HepG2 (cell line): Measurements from ENCODE around the gene ABCC3. TPM values are rescaled to one million over a fixed set of nuclear protein-coding genes. Genes with fewer than 3 reads are reported as not detected.

Experiments
- CBFB ChIP-seq: sonication (generic); formaldehyde crosslinking; IDR thresholded peaks from 2 replicates; pipeline ENCODE4 v1.4.0; 2020; ENCODE audit warnings: missing genetic modification reagents
- CENPT ChIP-seq: sonication (generic); formaldehyde crosslinking; IDR thresholded peaks from 2 replicates; pipeline ENCODE4 v1.8.0; 2022; ENCODE audit warnings: low read depth, mild to moderate bottlenecking, moderate library complexity, missing genetic modification reagents
- CREBL2 ChIP-seq: sonication (generic); formaldehyde crosslinking; IDR thresholded peaks from 2 replicates; pipeline ENCODE4 v1.8.1; 2023; ENCODE audit warnings: missing genetic modification reagents, mild to moderate bottlenecking, borderline replicate concordance
- GZF1 ChIP-seq: sonication (generic); formaldehyde crosslinking; IDR thresholded peaks from 2 replicates; pipeline ENCODE4 v1.5.1; 2020; ENCODE audit warnings: mild to moderate bottlenecking, missing genetic modification reagents
- HMGA1 ChIP-seq: sonication (generic); formaldehyde crosslinking; conservative IDR thresholded peaks from 2 replicates; pipeline ENCODE4 v1.4.0; 2020; ENCODE audit warnings: missing genetic modification reagents
- IKZF5 ChIP-seq: IDR thresholded peaks from 2 replicates; pipeline ENCODE4 v1.6.1; 2018; ENCODE audit warnings: missing genetic modification reagents, mild to moderate bottlenecking, missing compliant biosample characterization
- PCBP1 ChIP-seq: fragments of 200-400 bp; formaldehyde crosslinking; IDR thresholded peaks from 2 replicates; pipeline ENCODE4 v1.6.1; 2017; ENCODE audit warnings: mild to moderate bottlenecking, low read depth, low read length, borderline replicate concordance
- PLSCR1 ChIP-seq: sonication (generic); formaldehyde crosslinking; IDR thresholded peaks from 2 replicates; pipeline ENCODE4 v1.5.0; 2020; ENCODE audit warnings: missing genetic modification reagents, mild to moderate bottlenecking, borderline replicate concordance
- POGZ ChIP-seq: sonication (generic); formaldehyde crosslinking; IDR thresholded peaks from 2 replicates; pipeline ENCODE4 v1.4.0; 2020; ENCODE audit warnings: mild to moderate bottlenecking, missing genetic modification reagents
- POLR2AphosphoS2 ChIP-seq: IDR thresholded peaks from 2 replicates; pipeline ENCODE4 v1.6.1; 2011; ENCODE audit warnings: low read depth, low read length, improper control_type of control experiment
- RFX5 ChIP-seq: IDR thresholded peaks from 2 replicates; pipeline ENCODE4 v1.6.1; 2011; ENCODE audit warnings: low read depth, low read length, improper control_type of control experiment
- SAP130 ChIP-seq: IDR thresholded peaks from 2 replicates; pipeline ENCODE4 v1.6.1; 2016; ENCODE audit warnings: low read depth
- SMC3 ChIP-seq: IDR thresholded peaks from 2 replicates; pipeline ENCODE4 v1.6.1; 2011; ENCODE audit warnings: low read length, improper control_type of control experiment
- SNRNP70 ChIP-seq: fragments of 200-400 bp; formaldehyde crosslinking; IDR thresholded peaks from 2 replicates; pipeline ENCODE4 v1.6.1; 2017; ENCODE audit warnings: mild to moderate bottlenecking, low read depth, low read length, moderate library complexity
- TFDP2 ChIP-seq: sonication (generic); formaldehyde crosslinking; IDR thresholded peaks from 2 replicates; pipeline ENCODE4 v1.4.0; 2020; ENCODE audit warnings: missing genetic modification reagents
- TFE3 ChIP-seq: IDR thresholded peaks from 2 replicates; pipeline ENCODE4 v1.6.1; 2016
- TRIM22 ChIP-seq: fragments of 450-650 bp; IDR thresholded peaks from 2 replicates; pipeline ENCODE4 v1.6.1; 2017
- ZMAT3 ChIP-seq: sonication (generic); formaldehyde crosslinking; conservative IDR thresholded peaks from 2 replicates; pipeline ENCODE4 v1.7.0; 2021; ENCODE audit warnings: missing genetic modification reagents
- ZNF24 ChIP-seq: fragments of 450-650 bp; IDR thresholded peaks from 2 replicates; pipeline ENCODE4 v1.6.1; 2017; ENCODE audit warnings: antibody characterized with exemption, mild to moderate bottlenecking
- ZNF296 ChIP-seq: sonication (generic); formaldehyde crosslinking; conservative IDR thresholded peaks from 2 replicates; pipeline ENCODE4 v1.5.0; 2020; ENCODE audit warnings: mild to moderate bottlenecking, missing genetic modification reagents
- ZNF354B ChIP-seq: sonication (generic); formaldehyde crosslinking; IDR thresholded peaks from 2 replicates; pipeline ENCODE4 v1.8.0; 2022; ENCODE audit warnings: mild to moderate bottlenecking, missing genetic modification reagents
- ZNF629 ChIP-seq: sonication (generic); formaldehyde crosslinking; conservative IDR thresholded peaks from 2 replicates; pipeline ENCODE4 v1.5.0; 2020; ENCODE audit warnings: missing genetic modification reagents
- polyA plus RNA-seq, 8 experiments: library from polyadenylated mRNA; depleted of rRNA in 3 of 8; stranded (reverse) in 7 of 8; unstranded in 1 of 8; fragments of >200 nt; fragmentation: Illumina TruSeq in 4 of 8; extraction: Trizol in 4 of 8; gene quantifications; 2 replicates each; pipeline versions ENCODE4 v1.2.1 to v1.2.3, GENCODE V29; 2011 to 2016; ENCODE audit warnings: low read depth in 4 of 8, missing spikeins in 1 of 8, mixed read lengths in 1 of 8; ENCODE audit not compliant: insufficient read depth in 1 of 8
- total RNA-seq, 5 experiments: library from RNA; depleted of rRNA; stranded (reverse); fragments of >200 nt; fragmentation: Illumina TruSeq; extraction: Trizol; gene quantifications; 2 replicates each; pipeline ENCODE4 v1.2.3, GENCODE V29; 2016; ENCODE audit warnings: low read depth in 1 of 5
- TF ChIP-seq, protein P1 (sequence below): sonication (generic); formaldehyde crosslinking; conservative IDR thresholded peaks from 2 replicates; pipeline ENCODE4 v1.4.0; 2020; ENCODE audit warnings: missing genetic modification reagents

ABCC3 gene
- total and polyA plus RNA-seq, 2 of the 13 experiments (the other 11 are each of a cell fraction or from before 2014, with no cell fraction given): 25.2 to 50.7 TPM

GRCh38 chr17:50627782-50628601 is 6.7 kb upstream of the ABCC3 start (continued):
- no peak for TF ChIP-seq ZNF354B (CRISPR knock-in tag)
- TF ChIP-seq TFE3 (CRISPR knock-in tag): no peak
- no peak for TF ChIP-seq ZNF629 (CRISPR knock-in tag)
- TF ChIP-seq, protein P1, sequence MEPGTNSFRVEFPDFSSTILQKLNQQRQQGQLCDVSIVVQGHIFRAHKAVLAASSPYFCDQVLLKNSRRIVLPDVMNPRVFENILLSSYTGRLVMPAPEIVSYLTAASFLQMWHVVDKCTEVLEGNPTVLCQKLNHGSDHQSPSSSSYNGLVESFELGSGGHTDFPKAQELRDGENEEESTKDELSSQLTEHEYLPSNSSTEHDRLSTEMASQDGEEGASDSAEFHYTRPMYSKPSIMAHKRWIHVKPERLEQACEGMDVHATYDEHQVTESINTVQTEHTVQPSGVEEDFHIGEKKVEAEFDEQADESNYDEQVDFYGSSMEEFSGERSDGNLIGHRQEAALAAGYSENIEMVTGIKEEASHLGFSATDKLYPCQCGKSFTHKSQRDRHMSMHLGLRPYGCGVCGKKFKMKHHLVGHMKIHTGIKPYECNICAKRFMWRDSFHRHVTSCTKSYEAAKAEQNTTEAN (CRISPR knock-in tag): no peak
- no peak for TF ChIP-seq POLR2AphosphoS2
- TF ChIP-seq CBFB (CRISPR knock-in tag): no peak
- peak; percentile 84 for TF ChIP-seq ZMAT3
- TF ChIP-seq POGZ (CRISPR knock-in tag): peak; percentile 69
- TF ChIP-seq RFX5: no peak
- 0 out of 2 replicates have a peak, but pooled peaks have one; percentile 71 for TF ChIP-seq GZF1 (CRISPR knock-in tag)
- no peak for TF ChIP-seq HMGA1 (CRISPR knock-in tag)
- peak; percentile 89 for TF ChIP-seq SAP130 (CRISPR knock-in tag)
- TF ChIP-seq SMC3: no peak
- peak; percentile 73; the same call in 1 of the 2 replicates for TF ChIP-seq TFDP2 (CRISPR knock-in tag)
- no peak; the same call in 1 of the 2 replicates for TF ChIP-seq IKZF5 (CRISPR knock-in tag)
- no peak for TF ChIP-seq PLSCR1 (CRISPR knock-in tag)
- peak; percentile 81; the same call in 1 of the 2 replicates for TF ChIP-seq PCBP1
- no peak for TF ChIP-seq CREBL2 (CRISPR knock-in tag)
- no peak for TF ChIP-seq TRIM22
- TF ChIP-seq ZNF296 (CRISPR knock-in tag): peak; percentile 50
- TF ChIP-seq SNRNP70: no peak
- TF ChIP-seq ZNF24: no peak
- no peak; the same call in 1 of the 2 replicates for TF ChIP-seq CENPT (CRISPR knock-in tag)
